GM21825 (cell line): ENCODE measurements around the gene SLC39A10.
"Not testable (repeated sequence)": the region's sequence is repeated elsewhere in the genome, so short reads cannot be mapped to it uniquely, and the experiment has no call there.

Source experiments
- ATAC-seq: cut with Tn5 transposase; IDR thresholded peaks from one replicate; pipeline ENCODE4 v1.9.1; 2021; ENCODE audit warnings: mild to moderate bottlenecking, moderate library complexity; ENCODE audit not compliant: unreplicated experiment

Gene SLC39A10

GRCh38 chr2:195672674-195673073 lies 15.6 kb downstream of the SLC39A10 start:
- ATAC-seq: no peak

- ATAC-seq: no peak
Measured at GRCh38 chr2:195674491-195675221, 17.6 kb downstream of the SLC39A10 start.

GRCh38 chr2:195675783-195676427 lies 18.9 kb downstream of the SLC39A10 start:
- no peak for ATAC-seq

DNA sequence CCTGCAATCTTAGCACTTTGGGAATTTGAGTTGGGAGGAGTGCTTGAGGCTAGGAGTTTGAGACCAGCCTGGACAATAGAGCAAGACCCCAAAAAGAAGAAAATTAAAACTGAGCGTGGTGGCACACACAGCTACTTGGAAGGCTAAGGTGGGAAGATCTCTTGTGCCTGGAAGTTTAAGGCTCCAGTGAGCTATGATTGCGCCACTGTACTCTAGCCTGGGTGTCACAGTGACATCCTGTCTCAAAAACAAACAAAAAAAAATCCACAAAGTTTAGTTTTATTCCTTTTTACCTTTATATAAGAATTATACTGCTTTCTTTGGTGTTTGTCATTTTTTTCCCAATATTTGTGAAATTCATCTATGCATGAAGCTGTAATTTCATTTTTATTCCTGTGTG lies 20.3 kb downstream of the SLC39A10 start:
- ATAC-seq: no peak

- ATAC-seq: no peak
Measured at GRCh38 chr2:195677884-195678283, 20.9 kb downstream of the SLC39A10 start.

DNA sequence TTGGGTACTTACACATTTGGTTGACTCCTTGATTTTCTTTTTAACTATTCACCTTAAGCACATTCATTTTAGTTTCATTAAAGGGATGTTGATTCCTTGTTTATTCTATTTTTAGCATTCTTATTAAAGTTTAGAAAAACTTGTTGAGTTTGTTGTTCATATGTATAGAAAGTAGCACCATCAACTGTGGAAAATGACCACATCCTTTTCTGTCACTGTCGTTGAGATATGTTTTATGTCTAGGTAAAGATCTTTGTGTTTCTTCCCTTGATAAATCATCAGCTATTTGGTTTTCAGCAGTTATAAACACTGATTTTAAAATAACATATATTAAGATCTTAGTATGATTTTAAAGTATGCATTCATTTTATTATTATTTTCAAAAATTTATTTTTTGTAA lies 25.1 kb downstream of the SLC39A10 start:
- ATAC-seq: no peak

DNA sequence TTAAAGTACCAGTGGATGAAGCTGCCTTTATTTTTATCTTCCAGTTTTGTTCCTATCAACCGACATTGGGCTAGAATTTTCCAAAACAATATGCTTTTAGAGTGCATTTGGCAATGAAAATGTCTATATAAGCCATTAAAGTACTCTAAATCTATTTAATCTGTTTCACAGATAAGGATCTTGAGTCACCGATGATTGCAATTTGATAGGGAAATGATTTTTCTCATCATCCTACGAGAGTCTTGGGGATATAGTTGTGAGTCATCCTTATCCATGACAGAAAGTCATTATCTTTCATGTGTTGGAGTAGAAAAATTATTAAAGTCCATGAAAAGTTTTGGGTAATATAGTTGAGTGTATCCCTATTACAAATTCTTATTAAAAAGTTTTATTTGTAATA lies 26.1 kb downstream of the SLC39A10 start:
- ATAC-seq: no peak

DNA sequence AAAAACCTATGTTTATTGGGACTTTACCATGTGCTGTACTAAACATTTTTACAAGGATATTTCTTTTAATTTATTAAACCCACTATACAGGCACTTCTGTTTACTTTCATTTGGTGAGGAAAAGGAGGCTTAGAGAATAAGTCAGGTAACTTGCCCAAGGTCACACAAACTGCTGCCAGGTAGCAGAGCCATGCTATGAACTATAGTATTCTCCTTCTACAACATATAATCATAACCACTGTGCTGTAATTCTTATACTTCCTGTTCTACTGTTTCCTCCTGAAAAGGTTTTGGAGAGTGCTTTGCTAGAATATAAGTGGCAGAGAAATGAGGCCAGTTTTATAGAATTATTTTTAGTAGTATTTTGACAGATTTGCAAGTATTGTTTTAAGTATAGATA lies 29.5 kb downstream of the SLC39A10 start:
- ATAC-seq: no peak

DNA sequence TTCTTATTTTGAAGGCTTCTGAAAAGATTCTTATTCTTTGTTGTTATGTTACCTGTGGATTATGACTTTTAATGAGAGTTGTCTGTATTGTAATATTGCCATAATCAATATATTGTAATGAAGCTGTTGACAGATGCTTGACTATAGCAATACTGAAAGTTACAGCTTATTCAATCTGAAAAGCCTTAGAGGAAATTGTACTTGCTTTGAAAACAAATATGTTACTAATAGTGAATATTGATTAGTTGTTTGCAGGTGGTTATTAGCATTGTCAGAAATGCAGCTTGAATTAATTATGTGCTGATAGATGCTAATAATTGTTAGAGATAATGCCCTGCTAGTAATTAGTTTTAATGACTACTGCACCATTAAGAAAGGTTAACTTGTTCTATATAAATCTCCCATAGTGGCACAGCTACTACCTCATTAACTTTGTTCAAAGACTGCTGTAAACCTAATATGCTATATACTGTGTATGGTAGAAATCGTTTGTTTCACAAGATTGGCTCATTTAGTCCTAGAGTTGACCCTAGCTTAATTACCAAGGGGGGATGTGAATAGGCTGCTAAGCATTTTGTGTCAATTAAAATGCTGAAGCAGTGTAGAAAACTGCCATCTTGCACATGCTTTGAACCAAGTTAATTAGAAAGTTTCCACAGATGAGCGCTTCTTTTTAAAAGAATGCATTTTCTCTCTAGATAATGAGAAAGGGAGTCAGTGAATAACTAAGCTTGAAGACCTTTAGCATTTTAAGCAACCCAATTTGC lies 30.5 kb downstream of the SLC39A10 start:
- no peak for ATAC-seq

- not testable (repeated sequence) for ATAC-seq
Measured at GRCh38 chr2:195692531-195692930, 35.5 kb downstream of the SLC39A10 start.

- ATAC-seq: no peak
Measured at GRCh38 chr2:195694553-195694952, 37.5 kb downstream of the SLC39A10 start.

DNA sequence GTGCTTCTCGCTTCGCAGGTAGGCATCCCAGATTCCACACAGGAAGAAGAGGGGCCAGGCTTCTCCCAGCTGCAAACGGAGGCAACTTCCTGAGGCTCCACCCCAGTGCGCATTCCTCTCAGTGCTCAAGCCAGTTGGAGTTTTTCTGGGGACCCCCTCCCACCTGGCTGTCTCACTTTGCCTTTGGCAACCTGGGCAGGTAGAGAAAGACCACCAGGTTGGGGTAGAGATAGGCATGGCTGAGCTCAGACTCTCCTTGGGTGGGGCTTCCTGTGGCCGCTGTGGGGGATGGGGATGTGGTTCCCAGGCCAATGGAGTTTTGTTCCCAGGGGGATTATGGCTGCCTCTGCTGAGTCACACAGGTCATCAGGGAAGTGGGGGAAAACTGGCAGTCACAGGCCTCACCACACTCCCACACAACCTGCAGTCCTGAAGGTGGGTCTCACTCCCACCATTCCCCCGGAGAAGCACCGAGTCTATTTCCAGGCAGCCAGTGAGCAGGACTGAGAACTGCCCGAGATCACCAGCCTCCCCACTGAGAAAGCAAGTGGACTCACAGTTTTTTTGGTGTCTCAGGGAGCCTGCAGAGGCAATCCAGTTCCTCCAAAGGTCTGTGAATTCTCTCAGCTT lies 38.1 kb downstream of the SLC39A10 start:
- ATAC-seq: no peak

- no peak for ATAC-seq
Measured at GRCh38 chr2:195696012-195696411, 39.0 kb downstream of the SLC39A10 start.

- no peak for ATAC-seq
Measured at GRCh38 chr2:195697681-195698220, 40.7 kb downstream of the SLC39A10 start.

- ATAC-seq: no peak
Measured at GRCh38 chr2:195700480-195700879, 43.5 kb downstream of the SLC39A10 start.

GRCh38 chr2:195706161-195706900 lies 49.3 kb downstream of the SLC39A10 start:
- no peak for ATAC-seq

- ATAC-seq: no peak
Measured at GRCh38 chr2:195709901-195710806, 53.1 kb downstream of the SLC39A10 start.

DNA sequence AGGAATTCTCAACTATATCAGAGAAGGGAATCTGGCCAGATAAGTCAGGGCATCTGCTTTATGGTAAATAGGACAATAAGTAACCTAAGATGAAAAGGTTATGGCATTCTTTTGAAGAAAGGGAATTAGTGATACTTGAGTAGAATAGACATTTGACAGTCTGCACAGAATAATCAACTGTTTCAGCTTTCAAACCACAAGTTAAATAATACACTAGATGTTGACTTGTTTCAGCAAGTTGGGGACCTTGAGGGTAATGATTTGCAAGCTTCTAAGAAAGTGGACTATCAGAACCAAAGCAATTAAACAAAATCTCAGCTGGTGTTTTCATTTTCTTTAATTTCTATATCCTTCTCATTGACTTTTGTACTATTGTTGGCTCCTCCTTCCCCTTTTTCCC lies 54.5 kb downstream of the SLC39A10 start:
- peak; percentile 85 for ATAC-seq

- no peak for ATAC-seq
Measured at GRCh38 chr2:195716466-195716865, 59.4 kb downstream of the SLC39A10 start.
